ENCODE results near the gene EXOC6. TPM values are rescaled to one million over a fixed set of nuclear protein-coding genes. Genes with fewer than 3 reads are reported as not detected.

The EXOC6 gene
- total and polyA plus RNA-seq, 10 of the 15 experiments (the other 5 are each of a cell fraction or from before 2014, with no cell fraction given) = 7.6 to 53.8 (median 13.3) TPM

DNA sequence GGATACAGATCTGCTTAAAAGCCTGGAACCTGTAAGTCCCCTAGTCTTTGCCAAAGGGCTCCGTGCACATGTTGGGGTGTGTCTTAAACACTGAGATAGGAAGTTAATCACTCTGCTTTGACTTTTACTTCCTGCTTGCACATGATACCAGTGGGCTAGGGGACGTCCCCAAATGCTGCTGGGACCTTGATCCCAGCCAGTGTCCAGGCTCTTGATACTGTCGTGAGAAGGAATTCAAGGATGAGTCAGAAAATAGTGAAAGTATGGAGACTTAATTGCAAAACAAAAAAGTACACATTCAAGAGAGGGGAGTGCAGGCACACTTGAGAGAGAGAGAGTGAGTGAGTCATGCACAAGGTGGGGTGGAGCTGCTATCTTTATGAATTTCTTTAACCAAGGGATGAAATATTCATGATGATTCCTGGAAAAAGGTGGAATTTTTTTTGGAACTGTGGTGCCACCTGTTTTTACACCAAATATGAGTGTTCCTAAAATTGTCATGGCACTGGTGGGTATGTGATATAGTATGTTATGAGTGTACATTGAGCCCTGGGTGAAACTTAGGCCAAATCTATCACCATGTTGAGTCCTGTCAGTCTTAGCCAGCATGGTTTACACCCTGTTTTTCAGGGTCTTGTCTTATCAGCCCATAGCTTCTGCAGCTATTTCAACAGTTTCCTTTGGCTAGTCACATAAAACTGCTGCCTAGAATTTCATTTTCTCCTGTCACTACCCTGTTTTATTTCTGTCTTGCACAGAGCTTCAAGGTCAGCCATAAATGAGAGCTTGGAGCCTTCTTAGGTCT is 123.9 kb downstream of the EXOC6 start:
- no peak overlapping the region for H2AFZ ChIP-seq (ENCODE audit: control insufficient read depth, low read depth, low read length)
- no peak overlapping the region for H3K4me3 ChIP-seq
- no peak for FAIRE-seq
- BruUV-seq (replicated peaks) = no TSS peak
- no peaks in the 10 kb centered on the region for H3K79me2 ChIP-seq (ENCODE audit: control insufficient read depth, insufficient read depth, low read length)
- RAD21 ChIA-PET (ENCODE audit: unreplicated experiment) = no interaction called here
- 58% methylated on average over 3 of the region's 3 CpGs for WGBS (ENCODE audit: insufficient coverage, insufficient replicate concordance, low lambda C conversion rate, missing lambda C conversion rate)
- CTCF ChIA-PET = no interaction called here
- H3K4me1 ChIP-seq (ENCODE audit: control insufficient read depth, insufficient read depth, low read length) = no peaks in the 10 kb centered on the region
- POLR2A ChIA-PET = interaction anchor here (0.6 kb wide), 1 partner anchor 845 kb away, joined by 5 read pairs; no protein-coding TSS in a partner anchor
- no peak for ATAC-seq
- SMC1A ChIA-PET (ENCODE audit: uncharacterized antibody, unreplicated experiment) = interaction anchor here (1.1 kb wide), 2 partner anchors 9 to 18 kb away, joined by 3 read pairs; no protein-coding TSS in a partner anchor
- H3K27ac ChIP-seq (ENCODE audit: control insufficient read depth, insufficient read depth) = no peak overlapping the region
- H3K9ac ChIP-seq (ENCODE audit: control insufficient read depth, insufficient read depth, low read length) = no peak overlapping the region
- H3K36me3 ChIP-seq (ENCODE audit: control insufficient read depth in 2 of 2, insufficient read depth in 2 of 2, low read length in 1 of 2) = no peaks in the 10 kb centered on the region
- H3K27me3 ChIP-seq (replicated peaks in 1 of 2; ENCODE audit: control insufficient read depth in 2 of 2, insufficient read depth in 2 of 2, low read length in 1 of 2) = no peaks in the 10 kb centered on the region
- intact Hi-C loops (cut with micrococcal nuclease; ENCODE audit: unreplicated experiment) = no loop called here
- no peak overlapping the region for H3K4me2 ChIP-seq (ENCODE audit: control insufficient read depth, insufficient read depth)
- in situ Hi-C loops (cut with MboI) = no loop called here
- H3K9me3 ChIP-seq (replicated peaks; ENCODE audit: control insufficient read depth, insufficient read depth, low read length) = no peaks in the 10 kb centered on the region
- no peaks in the 10 kb centered on the region for H4K20me1 ChIP-seq (ENCODE audit: control insufficient read depth, insufficient read depth)
- DNase-seq (ENCODE audit: low read depth, low spot score) = no peak
- TF ChIP-seq BRCA1 (IDR thresholded peaks at IDR 0.05; ENCODE audit: low read depth, low read length) (no peak), NBN (IDR thresholded peaks at IDR 0.05) (no peak), STAT1 (conservative IDR thresholded peaks at IDR 0.05) (no peak), SIN3A (IDR thresholded peaks at IDR 0.05; ENCODE audit: low read depth, low read length) (no peak), PAX8 (IDR thresholded peaks at IDR 0.05) (no peak), CREB1 (IDR thresholded peaks at IDR 0.05; ENCODE audit: low read depth) (no peak), BMI1 (IDR thresholded peaks at IDR 0.05; ENCODE audit: borderline replicate concordance) (no peak), ETV6 (conservative IDR thresholded peaks at IDR 0.05 in 1 of 2, IDR thresholded peaks at IDR 0.05 in 1 of 2; ENCODE audit: borderline replicate concordance in 1 of 2, low read depth in 1 of 2) (no peak), JUND (IDR thresholded peaks at IDR 0.05; ENCODE audit: low read depth, low read length) (no peak), NFYB (IDR thresholded peaks at IDR 0.05; ENCODE audit: insufficient read depth, low read depth, low read length) (no peak), EGR1 (IDR thresholded peaks at IDR 0.05; ENCODE audit: borderline replicate concordance in 1 of 2, low read depth in 2 of 2, low read length in 2 of 2) (no peak), TCF12 (IDR thresholded peaks at IDR 0.05; ENCODE audit: low read depth, low read length) (no peak), BACH1 (IDR thresholded peaks at IDR 0.05; ENCODE audit: borderline replicate concordance) (no peak), SMC3 (IDR thresholded peaks at IDR 0.05; ENCODE audit: borderline replicate concordance, low read length) (no peak)
- TF ChIP-seq, protein P1, sequence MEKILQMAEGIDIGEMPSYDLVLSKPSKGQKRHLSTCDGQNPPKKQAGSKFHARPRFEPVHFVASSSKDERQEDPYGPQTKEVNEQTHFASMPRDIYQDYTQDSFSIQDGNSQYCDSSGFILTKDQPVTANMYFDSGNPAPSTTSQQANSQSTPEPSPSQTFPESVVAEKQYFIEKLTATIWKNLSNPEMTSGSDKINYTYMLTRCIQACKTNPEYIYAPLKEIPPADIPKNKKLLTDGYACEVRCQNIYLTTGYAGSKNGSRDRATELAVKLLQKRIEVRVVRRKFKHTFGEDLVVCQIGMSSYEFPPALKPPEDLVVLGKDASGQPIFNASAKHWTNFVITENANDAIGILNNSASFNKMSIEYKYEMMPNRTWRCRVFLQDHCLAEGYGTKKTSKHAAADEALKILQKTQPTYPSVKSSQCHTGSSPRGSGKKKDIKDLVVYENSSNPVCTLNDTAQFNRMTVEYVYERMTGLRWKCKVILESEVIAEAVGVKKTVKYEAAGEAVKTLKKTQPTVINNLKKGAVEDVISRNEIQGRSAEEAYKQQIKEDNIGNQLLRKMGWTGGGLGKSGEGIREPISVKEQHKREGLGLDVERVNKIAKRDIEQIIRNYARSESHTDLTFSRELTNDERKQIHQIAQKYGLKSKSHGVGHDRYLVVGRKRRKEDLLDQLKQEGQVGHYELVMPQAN (conservative IDR thresholded peaks at IDR 0.05) = no peak
- TF ChIP-seq, protein P2, sequence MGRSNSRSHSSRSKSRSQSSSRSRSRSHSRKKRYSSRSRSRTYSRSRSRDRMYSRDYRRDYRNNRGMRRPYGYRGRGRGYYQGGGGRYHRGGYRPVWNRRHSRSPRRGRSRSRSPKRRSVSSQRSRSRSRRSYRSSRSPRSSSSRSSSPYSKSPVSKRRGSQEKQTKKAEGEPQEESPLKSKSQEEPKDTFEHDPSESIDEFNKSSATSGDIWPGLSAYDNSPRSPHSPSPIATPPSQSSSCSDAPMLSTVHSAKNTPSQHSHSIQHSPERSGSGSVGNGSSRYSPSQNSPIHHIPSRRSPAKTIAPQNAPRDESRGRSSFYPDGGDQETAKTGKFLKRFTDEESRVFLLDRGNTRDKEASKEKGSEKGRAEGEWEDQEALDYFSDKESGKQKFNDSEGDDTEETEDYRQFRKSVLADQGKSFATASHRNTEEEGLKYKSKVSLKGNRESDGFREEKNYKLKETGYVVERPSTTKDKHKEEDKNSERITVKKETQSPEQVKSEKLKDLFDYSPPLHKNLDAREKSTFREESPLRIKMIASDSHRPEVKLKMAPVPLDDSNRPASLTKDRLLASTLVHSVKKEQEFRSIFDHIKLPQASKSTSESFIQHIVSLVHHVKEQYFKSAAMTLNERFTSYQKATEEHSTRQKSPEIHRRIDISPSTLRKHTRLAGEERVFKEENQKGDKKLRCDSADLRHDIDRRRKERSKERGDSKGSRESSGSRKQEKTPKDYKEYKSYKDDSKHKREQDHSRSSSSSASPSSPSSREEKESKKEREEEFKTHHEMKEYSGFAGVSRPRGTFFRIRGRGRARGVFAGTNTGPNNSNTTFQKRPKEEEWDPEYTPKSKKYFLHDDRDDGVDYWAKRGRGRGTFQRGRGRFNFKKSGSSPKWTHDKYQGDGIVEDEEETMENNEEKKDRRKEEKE (IDR thresholded peaks at IDR 0.05) = no peak
- TF ChIP-seq, protein P3, sequence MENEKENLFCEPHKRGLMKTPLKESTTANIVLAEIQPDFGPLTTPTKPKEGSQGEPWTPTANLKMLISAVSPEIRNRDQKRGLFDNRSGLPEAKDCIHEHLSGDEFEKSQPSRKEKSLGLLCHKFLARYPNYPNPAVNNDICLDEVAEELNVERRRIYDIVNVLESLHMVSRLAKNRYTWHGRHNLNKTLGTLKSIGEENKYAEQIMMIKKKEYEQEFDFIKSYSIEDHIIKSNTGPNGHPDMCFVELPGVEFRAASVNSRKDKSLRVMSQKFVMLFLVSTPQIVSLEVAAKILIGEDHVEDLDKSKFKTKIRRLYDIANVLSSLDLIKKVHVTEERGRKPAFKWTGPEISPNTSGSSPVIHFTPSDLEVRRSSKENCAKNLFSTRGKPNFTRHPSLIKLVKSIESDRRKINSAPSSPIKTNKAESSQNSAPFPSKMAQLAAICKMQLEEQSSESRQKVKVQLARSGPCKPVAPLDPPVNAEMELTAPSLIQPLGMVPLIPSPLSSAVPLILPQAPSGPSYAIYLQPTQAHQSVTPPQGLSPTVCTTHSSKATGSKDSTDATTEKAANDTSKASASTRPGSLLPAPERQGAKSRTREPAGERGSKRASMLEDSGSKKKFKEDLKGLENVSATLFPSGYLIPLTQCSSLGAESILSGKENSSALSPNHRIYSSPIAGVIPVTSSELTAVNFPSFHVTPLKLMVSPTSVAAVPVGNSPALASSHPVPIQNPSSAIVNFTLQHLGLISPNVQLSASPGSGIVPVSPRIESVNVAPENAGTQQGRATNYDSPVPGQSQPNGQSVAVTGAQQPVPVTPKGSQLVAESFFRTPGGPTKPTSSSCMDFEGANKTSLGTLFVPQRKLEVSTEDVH (IDR thresholded peaks at IDR 0.05; ENCODE audit: low read depth, partially characterized antibody) = no peak
